GM23248 (cell line): ENCODE data around the gene RAP2A. TPM values are rescaled to one million over a fixed set of nuclear protein-coding genes. Genes with fewer than 3 reads are reported as not detected.
A peak's percentile ranks its signal among the peaks of the same experiment; 100 is the strongest.

Experiments used
- DNase-seq: peaks from one replicate; pipeline ENCODE4 v3.0.0-alpha.2; 2015
- H2AFZ ChIP-seq: fragments of 200-600 bp; sonication (generic); 2 replicates; pipeline ENCODE4 v1.6.1; 2016; ENCODE audit warnings: antibody characterized with exemption
- H3F3A ChIP-seq: fragments of 200-600 bp; sonication (generic); 2 replicates; pipeline ENCODE4 v1.6.1; 2016; ENCODE audit warnings: mild to moderate bottlenecking, antibody characterized with exemption, mixed run types; ENCODE audit not compliant: insufficient read depth
- H3K27ac ChIP-seq: fragments of 200-600 bp; sonication (generic); 2 replicates; pipeline ENCODE4 v1.5.1; 2016; ENCODE audit warnings: mild to moderate bottlenecking
- H3K27me3 ChIP-seq: fragments of 200-600 bp; sonication (generic); replicated peaks from 2 replicates; pipeline ENCODE4 v1.6.1; 2016; ENCODE audit warnings: mild to moderate bottlenecking; ENCODE audit not compliant: insufficient read depth
- H3K36me3 ChIP-seq: fragments of 200-600 bp; sonication (generic); 2 replicates; pipeline ENCODE4 v1.6.1; 2016; ENCODE audit warnings: low read depth, mild to moderate bottlenecking
- H3K4me1 ChIP-seq: fragments of 200-600 bp; sonication (generic); 2 replicates; pipeline ENCODE4 v1.6.1; 2016; ENCODE audit warnings: mild to moderate bottlenecking; ENCODE audit not compliant: insufficient read depth
- H3K4me2 ChIP-seq: fragments of 200-600 bp; sonication (generic); one replicate; pipeline ENCODE4 v1.6.1; 2016; ENCODE audit warnings: mild to moderate bottlenecking; ENCODE audit not compliant: unreplicated experiment
- H3K4me3 ChIP-seq: fragments of 200-600 bp; sonication (generic); 2 replicates; pipeline ENCODE4 v1.5.1; 2016; ENCODE audit warnings: mild to moderate bottlenecking
- H3K79me2 ChIP-seq: fragments of 200-600 bp; sonication (generic); 2 replicates; pipeline ENCODE4 v1.6.1; 2016; ENCODE audit warnings: mild to moderate bottlenecking; ENCODE audit not compliant: insufficient read depth
- H3K9ac ChIP-seq: fragments of 200-600 bp; sonication (generic); 2 replicates; pipeline ENCODE4 v1.6.1; 2016; ENCODE audit warnings: mild to moderate bottlenecking
- H3K9me2 ChIP-seq: fragments of 200-600 bp; sonication (generic); 2 replicates; pipeline ENCODE4 v1.6.1; 2016; ENCODE audit warnings: mixed run types, mild to moderate bottlenecking, moderate library complexity; ENCODE audit not compliant: insufficient read depth
- H3K9me3 ChIP-seq: fragments of 200-600 bp; sonication (generic); one replicate; pipeline ENCODE4 v1.6.1; 2017; ENCODE audit warnings: low read depth
- H4K20me1 ChIP-seq: fragments of 200-600 bp; sonication (generic); 2 replicates; pipeline ENCODE4 v1.6.0; 2016; ENCODE audit not compliant: insufficient read depth
- EZH2 ChIP-seq: fragments of 200-600 bp; sonication (generic); IDR thresholded peaks from 2 replicates; pipeline ENCODE4 v1.6.1; 2018; ENCODE audit warnings: antibody characterized with exemption, mild to moderate bottlenecking; ENCODE audit not compliant: insufficient read depth, poor library complexity, severe bottlenecking
- EZH2phosphoT487 ChIP-seq: fragments of 200-600 bp; sonication (generic); IDR thresholded peaks from 2 replicates; pipeline ENCODE4 v1.6.1; 2018; ENCODE audit warnings: antibody characterized with exemption, moderate library complexity, mild to moderate bottlenecking, low read depth; ENCODE audit not compliant: insufficient read depth
- WGBS, 2 experiments: methylation state at CpG; one replicate each; pipeline ENCODE4 v1.1.6; 2015 to 2017; ENCODE audit warnings: low lambda C conversion rate in 2 of 2, low coverage in 1 of 2; ENCODE audit errors: missing lambda C conversion rate in 2 of 2; 5-methylcytosine and 5-hydroxymethylcytosine counted together
- in situ Hi-C: fragments of 300-500 bp; cut with MboI; formaldehyde crosslinking; loops from 2 replicates; pipeline ENCODE4 v1.15.0; 2020
- polyA plus RNA-seq: library from polyadenylated mRNA; unstranded; fragments of >200 nt; fragmentation: Nextera tagmentation; extraction: Ambion mirVana; gene quantifications from 2 replicates; pipeline ENCODE4 v1.2.1, GENCODE V29; 2016
- total RNA-seq: library from RNA; depleted of rRNA; stranded (reverse); fragments of >200 nt; shearing (Covaris generic); gene quantifications from 2 replicates; pipeline ENCODE4 v1.2.3, GENCODE V29; 2014

The RAP2A gene
- total and polyA plus RNA-seq, 2 experiments from 2014 or later: 3.8 to 23.9 TPM

- Histone ChIP-seq H3K4me3 (peak overlapping the region; percentile 92; the same call in 1 of the 2 replicates), H3F3A (no peaks in the 10 kb centered on the region), H4K20me1 (no peaks in the 10 kb centered on the region), H3K27me3 (no peaks in the 10 kb centered on the region), H3K9ac (no peak overlapping the region), H3K27ac (no peak overlapping the region), H3K9me3 (no peaks in the 10 kb centered on the region), H3K9me2 (no peaks in the 10 kb centered on the region), H3K79me2 (peaks cover 64% of the 10 kb centered on the region), H3K4me1 (peaks cover 36% of the 10 kb centered on the region), H2AFZ (no peak overlapping the region), H3K4me2 (peak overlapping the region; percentile 86), H3K36me3 (no peaks in the 10 kb centered on the region)
- no peak for TF ChIP-seq EZH2phosphoT487
- TF ChIP-seq EZH2: no peak
- WGBS, 2 experiments: 93 to 94% methylated on average over 2 of the region's 2 CpGs
- no peak for DNase-seq
- in situ Hi-C loops: no loop called here
Observed at GRCh38 chr13:97436845-97437244, 2.9 kb downstream of the RAP2A start.

- H3K4me2 ChIP-seq: no peak overlapping the region
- no peak for TF ChIP-seq EZH2
- TF ChIP-seq EZH2phosphoT487: no peak
- peaks cover 73% of the 10 kb centered on the region for H3K79me2 ChIP-seq
- no peaks in the 10 kb centered on the region for H3K9me3 ChIP-seq
- no peak overlapping the region for H2AFZ ChIP-seq
- no peaks in the 10 kb centered on the region for H3F3A ChIP-seq
- no peak overlapping the region for H3K4me3 ChIP-seq
- 83 to 84% methylated on average over 2 of the region's 2 CpGs for WGBS, 2 experiments
- in situ Hi-C loops: no loop called here
- no peaks in the 10 kb centered on the region for H3K9me2 ChIP-seq
- no peaks in the 10 kb centered on the region for H4K20me1 ChIP-seq
- peaks cover 32% of the 10 kb centered on the region; the same call in 1 of the 2 replicates for H3K4me1 ChIP-seq
- no peaks in the 10 kb centered on the region for H3K36me3 ChIP-seq
- H3K27me3 ChIP-seq: no peaks in the 10 kb centered on the region
- no peak for DNase-seq
- H3K9ac ChIP-seq: no peak overlapping the region
- no peak overlapping the region for H3K27ac ChIP-seq
Observed at GRCh38 chr13:97437729-97438128, 3.8 kb downstream of the RAP2A start.

- in situ Hi-C loops: no loop called here
- DNase-seq: no peak
Observed at GRCh38 chr13:97438856-97439595, 5.1 kb downstream of the RAP2A start.

GRCh38 chr13:97440598-97441170, 6.7 kb downstream of the RAP2A start:
- no peaks in the 10 kb centered on the region for H4K20me1 ChIP-seq
- H2AFZ ChIP-seq: no peak overlapping the region
- no peak overlapping the region for H3K9ac ChIP-seq
- TF ChIP-seq EZH2 (no peak), EZH2phosphoT487 (no peak)
- no peak overlapping the region for H3K4me2 ChIP-seq
- H3K27ac ChIP-seq: no peak overlapping the region
- peak; percentile 57 for DNase-seq
- H3K27me3 ChIP-seq: no peaks in the 10 kb centered on the region
- H3K79me2 ChIP-seq: peaks cover 91% of the 10 kb centered on the region
- H3K9me3 ChIP-seq: no peaks in the 10 kb centered on the region
- H3K9me2 ChIP-seq: no peaks in the 10 kb centered on the region
- no peak overlapping the region for H3K4me3 ChIP-seq
- H3K4me1 ChIP-seq: peaks cover 32% of the 10 kb centered on the region; the same call in 1 of the 2 replicates
- no peaks in the 10 kb centered on the region for H3K36me3 ChIP-seq
- WGBS, 2 experiments: 35 to 70% methylated on average over 2 of the region's 2 CpGs
- in situ Hi-C loops: no loop called here
- H3F3A ChIP-seq: no peaks in the 10 kb centered on the region

More at GRCh38 chr13:97438856-97439595, 5.1 kb downstream of the RAP2A start:
- peaks cover 86% of the 10 kb centered on the region for H3K79me2 ChIP-seq
- H3K9ac ChIP-seq: no peak overlapping the region
- H3K4me3 ChIP-seq: no peak overlapping the region
- 97% methylated on average over 3 of the region's 3 CpGs for WGBS, 2 experiments
- H3K4me2 ChIP-seq: no peak overlapping the region
- no peaks in the 10 kb centered on the region for H3K9me2 ChIP-seq
- H3K27ac ChIP-seq: no peak overlapping the region
- no peaks in the 10 kb centered on the region for H3K9me3 ChIP-seq
- H3K4me1 ChIP-seq: peaks cover 32% of the 10 kb centered on the region; the same call in 1 of the 2 replicates
- H2AFZ ChIP-seq: no peak overlapping the region
- no peak for TF ChIP-seq EZH2
- no peak for TF ChIP-seq EZH2phosphoT487
- no peaks in the 10 kb centered on the region for H3K36me3 ChIP-seq
- no peaks in the 10 kb centered on the region for H3K27me3 ChIP-seq
- no peaks in the 10 kb centered on the region for H4K20me1 ChIP-seq
- no peaks in the 10 kb centered on the region for H3F3A ChIP-seq
